Thyroid gland (tissue), 4 donors: Measurements from ENCODE around the gene ACP4.

Source experiments
- POLR2A ChIP-seq, 2 donors: fragments of 450-650 bp; IDR thresholded peaks; one replicate each; pipeline ENCODE4 v1.6.1; 2017; ENCODE audit warnings: antibody characterized with exemption in 2 of 2, mild to moderate bottlenecking in 2 of 2, moderate library complexity in 1 of 2
- TF ChIP-seq, protein P1 (sequence below), 6 experiments: fragments of 200-600 bp in 3 of 6; fragments of 450-650 bp in 3 of 6; sonication (generic) in 3 of 6; IDR thresholded peaks; one replicate each; pipeline ENCODE4 v1.5.1; 2016 to 2019; ENCODE audit warnings: antibody characterized with exemption in 6 of 6, mild to moderate bottlenecking in 2 of 6, inconsistent platforms in 1 of 6, moderate library complexity in 1 of 6

DNA sequence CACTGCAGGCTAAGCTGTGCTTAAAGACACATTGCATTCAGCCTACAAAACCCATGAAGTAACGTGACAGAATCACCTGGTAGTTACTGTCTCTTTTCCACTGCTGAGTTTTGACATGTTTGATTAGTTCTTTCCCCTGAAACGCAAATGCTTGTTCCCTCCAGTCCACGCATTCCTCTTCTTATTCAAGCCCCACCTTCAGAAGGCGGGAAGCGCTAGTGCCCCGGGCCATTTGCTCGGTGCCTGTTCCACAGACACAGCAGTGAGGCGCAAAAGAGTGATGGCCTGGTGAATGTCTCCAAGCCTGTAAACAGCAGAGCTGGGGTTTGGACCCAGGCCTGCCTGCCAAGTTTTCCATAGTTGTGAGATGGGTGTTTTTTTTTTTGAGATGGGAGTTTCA, 10.9 kb downstream of the ACP4 start:
- TF ChIP-seq, protein P1, sequence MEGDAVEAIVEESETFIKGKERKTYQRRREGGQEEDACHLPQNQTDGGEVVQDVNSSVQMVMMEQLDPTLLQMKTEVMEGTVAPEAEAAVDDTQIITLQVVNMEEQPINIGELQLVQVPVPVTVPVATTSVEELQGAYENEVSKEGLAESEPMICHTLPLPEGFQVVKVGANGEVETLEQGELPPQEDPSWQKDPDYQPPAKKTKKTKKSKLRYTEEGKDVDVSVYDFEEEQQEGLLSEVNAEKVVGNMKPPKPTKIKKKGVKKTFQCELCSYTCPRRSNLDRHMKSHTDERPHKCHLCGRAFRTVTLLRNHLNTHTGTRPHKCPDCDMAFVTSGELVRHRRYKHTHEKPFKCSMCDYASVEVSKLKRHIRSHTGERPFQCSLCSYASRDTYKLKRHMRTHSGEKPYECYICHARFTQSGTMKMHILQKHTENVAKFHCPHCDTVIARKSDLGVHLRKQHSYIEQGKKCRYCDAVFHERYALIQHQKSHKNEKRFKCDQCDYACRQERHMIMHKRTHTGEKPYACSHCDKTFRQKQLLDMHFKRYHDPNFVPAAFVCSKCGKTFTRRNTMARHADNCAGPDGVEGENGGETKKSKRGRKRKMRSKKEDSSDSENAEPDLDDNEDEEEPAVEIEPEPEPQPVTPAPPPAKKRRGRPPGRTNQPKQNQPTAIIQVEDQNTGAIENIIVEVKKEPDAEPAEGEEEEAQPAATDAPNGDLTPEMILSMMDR (IDR thresholded peaks at IDR 0.05) = no peak
- TF ChIP-seq POLR2A (IDR thresholded peaks at IDR 0.05) = no peak
